H1 (cell line): ENCODE measurements around the gene SLC44A1. TPM values are rescaled to one million over a fixed set of nuclear protein-coding genes. Genes with fewer than 3 reads are reported as not detected.

Source experiments
- ASH2L ChIP-seq: fragments of 200-600, 300-600 bp; sonication (generic); IDR thresholded peaks from one replicate; pipeline ENCODE4 v1.7.1; 2017; ENCODE audit warnings: low read length
- CEBPB ChIP-seq: IDR thresholded peaks from 2 replicates; pipeline ENCODE4 v1.6.1; 2012; ENCODE audit warnings: low read depth, low read length
- GTF2F1 ChIP-seq: IDR thresholded peaks from 2 replicates; pipeline ENCODE4 v1.6.1; 2012; ENCODE audit warnings: low read depth, low read length, improper control_type of control experiment, borderline replicate concordance
- KDM1A ChIP-seq: fragments of 200-600, 300-600 bp; sonication (generic); IDR thresholded peaks from 2 replicates; pipeline ENCODE4 v1.7.1; 2016; ENCODE audit warnings: mild to moderate bottlenecking, low read length, borderline replicate concordance
- KDM5A ChIP-seq: fragments of 200-600 bp; IDR thresholded peaks from 2 replicates; pipeline ENCODE4 v1.7.1; 2012; ENCODE audit warnings: mild to moderate bottlenecking, low read length, inconsistent platforms, mixed read lengths
- PHF8 ChIP-seq: fragments of 200-600 bp; sonication (generic); conservative IDR thresholded peaks from 2 replicates; pipeline ENCODE4 v1.7.1; 2012; ENCODE audit warnings: low read depth, mild to moderate bottlenecking, inconsistent platforms, low read length, moderate library complexity
- POLR2AphosphoS5 ChIP-seq: IDR thresholded peaks from 2 replicates; pipeline ENCODE4 v1.6.1; 2011; ENCODE audit warnings: low read depth, low read length
- SRF ChIP-seq: IDR thresholded peaks from 2 replicates; pipeline ENCODE4 v1.6.1; 2011; ENCODE audit warnings: mild to moderate bottlenecking, low read depth, low read length, moderate library complexity
- TCF12 ChIP-seq: IDR thresholded peaks from 2 replicates; pipeline ENCODE4 v1.6.1; 2011; ENCODE audit warnings: low read depth, mild to moderate bottlenecking, low read length
- polyA plus RNA-seq, 7 experiments: library from polyadenylated mRNA; depleted of rRNA in 3 of 7; stranded (reverse) in 5 of 7; unstranded in 2 of 7; fragments of >200 nt in 5 of 7; fragments of 200-250 nt in 2 of 7; gene quantifications; 1 replicate in 5 of 7; 2 replicates in 1 of 7; 4 replicates in 1 of 7; pipeline versions ENCODE4 v1.2.1 to v1.2.3, GENCODE V29; 2011 to 2013; ENCODE audit warnings: missing spikeins in 2 of 7, mixed read lengths in 2 of 7
- total RNA-seq: library from RNA; stranded (reverse); fragmentation: NEBNext Ultra II Directional; extraction: Animal tissue kit (Norgen Biotek cat#: 25700); gene quantifications from 2 replicates; pipeline ENCODE4 v1.2.1, GENCODE V29; 2021
- TF ChIP-seq, protein P1 (sequence below), 3 experiments: IDR thresholded peaks; 1 replicate in 2 of 3; 2 replicates in 1 of 3; pipeline versions ENCODE4 v1.5.1 to v1.6.1; 2011; ENCODE audit warnings: low read length in 3 of 3, mild to moderate bottlenecking in 3 of 3, inconsistent platforms in 2 of 3, low read depth in 1 of 3, moderate library complexity in 1 of 3; ENCODE audit not compliant: insufficient read depth in 1 of 3; ENCODE audit errors: control extremely low read depth in 1 of 3

SLC44A1 gene
- total and polyA plus RNA-seq, 2 of the 8 experiments (the other 6 are each of a cell fraction or from before 2014, with no cell fraction given), result 30.5 to 71.2 TPM

DNA sequence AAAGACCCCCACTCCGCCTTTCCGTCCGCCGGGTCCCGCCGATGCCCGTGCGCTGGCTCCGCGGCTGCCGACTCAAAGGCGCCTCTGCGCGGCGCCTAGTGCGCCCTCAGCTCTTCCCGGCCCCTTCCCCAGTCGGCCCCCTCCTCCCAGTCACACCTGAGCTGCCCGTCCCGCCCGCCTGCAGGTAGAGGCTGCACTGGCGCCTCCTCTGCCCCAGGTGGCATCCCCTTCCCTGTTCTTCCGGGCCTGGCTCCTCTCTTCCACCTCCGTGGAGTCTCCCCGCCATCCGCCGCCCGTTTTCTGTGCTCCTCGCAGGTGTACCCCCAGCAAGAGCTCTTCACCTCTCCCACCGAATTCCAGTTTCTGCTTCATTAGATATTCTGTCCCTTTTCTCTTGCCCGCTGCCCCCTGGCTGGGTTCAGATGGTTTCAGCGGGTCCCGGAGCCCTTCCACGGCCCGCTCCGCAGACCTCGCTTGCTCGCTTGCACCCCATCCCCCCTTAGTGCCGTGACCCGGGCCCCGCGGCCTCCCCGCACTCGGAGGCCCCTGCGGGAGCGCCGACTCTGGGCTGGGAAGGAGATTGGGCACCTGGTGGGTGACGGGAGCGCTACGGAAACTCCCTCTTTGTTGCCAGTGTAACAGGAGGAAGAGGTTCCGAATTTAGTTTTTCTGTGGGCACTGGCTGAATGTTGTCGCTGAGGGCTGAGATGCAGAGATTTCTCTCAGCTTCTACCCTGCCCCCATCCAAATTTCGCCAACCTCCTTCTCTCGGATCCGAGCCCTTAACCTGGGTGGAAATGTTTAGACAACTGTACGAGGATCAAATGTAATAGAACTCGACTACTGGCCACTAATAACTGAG lies 809 bp downstream of the SLC44A1 start (continued):
- TF ChIP-seq, protein P1, sequence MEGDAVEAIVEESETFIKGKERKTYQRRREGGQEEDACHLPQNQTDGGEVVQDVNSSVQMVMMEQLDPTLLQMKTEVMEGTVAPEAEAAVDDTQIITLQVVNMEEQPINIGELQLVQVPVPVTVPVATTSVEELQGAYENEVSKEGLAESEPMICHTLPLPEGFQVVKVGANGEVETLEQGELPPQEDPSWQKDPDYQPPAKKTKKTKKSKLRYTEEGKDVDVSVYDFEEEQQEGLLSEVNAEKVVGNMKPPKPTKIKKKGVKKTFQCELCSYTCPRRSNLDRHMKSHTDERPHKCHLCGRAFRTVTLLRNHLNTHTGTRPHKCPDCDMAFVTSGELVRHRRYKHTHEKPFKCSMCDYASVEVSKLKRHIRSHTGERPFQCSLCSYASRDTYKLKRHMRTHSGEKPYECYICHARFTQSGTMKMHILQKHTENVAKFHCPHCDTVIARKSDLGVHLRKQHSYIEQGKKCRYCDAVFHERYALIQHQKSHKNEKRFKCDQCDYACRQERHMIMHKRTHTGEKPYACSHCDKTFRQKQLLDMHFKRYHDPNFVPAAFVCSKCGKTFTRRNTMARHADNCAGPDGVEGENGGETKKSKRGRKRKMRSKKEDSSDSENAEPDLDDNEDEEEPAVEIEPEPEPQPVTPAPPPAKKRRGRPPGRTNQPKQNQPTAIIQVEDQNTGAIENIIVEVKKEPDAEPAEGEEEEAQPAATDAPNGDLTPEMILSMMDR (IDR thresholded peaks at IDR 0.05; ENCODE audit: control extremely low read depth in 1 of 3, insufficient read depth in 1 of 3, low read depth in 1 of 3, low read length in 3 of 3), result peak; percentile 54 to 70 (median 55)
- TF ChIP-seq GTF2F1 (no peak), KDM1A (peak; percentile 72; the same call in 1 of the 2 replicates), PHF8 (peak; percentile 74), POLR2AphosphoS5 (peak; percentile 68), ASH2L (peak; percentile 97), TCF12 (0 out of 2 replicates have a peak, but pooled peaks have one; percentile 36), SRF (no peak), CEBPB (no peak), KDM5A (no peak)
